Mesenteric fat pad (tissue), 1 donor: ENCODE results near the gene RPS21. TPM values are rescaled to one million over a fixed set of nuclear protein-coding genes. Genes with fewer than 3 reads are reported as not detected.

ENCODE experiments used
- DNase-seq: peaks from one replicate; pipeline ENCODE4 v3.0.0-alpha.2; 2020; ENCODE audit warnings: low spot score
- total RNA-seq: library from RNA; stranded (reverse); fragmentation: NEBNext Ultra II Directional; extraction: Animal tissue kit (Norgen Biotek cat#: 25700); gene quantifications from one replicate; pipeline ENCODE4 v1.2.1, GENCODE V29; 2021
- donor health status: DM: yes; HTN: yes; CAD: no.

RPS21 gene
- total RNA-seq, 1 donor from 2014 or later, result 856 TPM

- no peak for DNase-seq
These were observed 9.8 kb upstream of the RPS21 start for GRCh38 chr20:62377064-62377461.

- no peak for DNase-seq
These were observed 9.2 kb upstream of the RPS21 start for GRCh38 chr20:62377615-62378178.

- no peak for DNase-seq
These were observed 8.7 kb upstream of the RPS21 start for GRCh38 chr20:62378215-62378614.

GRCh38 chr20:62381202-62381797, 5.6 kb upstream of the RPS21 start:
- no peak for DNase-seq

- no peak for DNase-seq
These were observed 5.1 kb upstream of the RPS21 start for GRCh38 chr20:62381842-62382241.

- DNase-seq, result no peak
These were observed 4.4 kb upstream of the RPS21 start for GRCh38 chr20:62382306-62383198.

- DNase-seq, result no peak
These were observed 463 bp downstream of the RPS21 start for GRCh38 chr20:62387219-62387913.

- no peak for DNase-seq
These were observed 1.2 kb downstream of the RPS21 start for GRCh38 chr20:62387933-62388635.

- DNase-seq, result no peak
These were observed 2.1 kb downstream of the RPS21 start for GRCh38 chr20:62388839-62389600.

GRCh38 chr20:62389601-62390087, 2.7 kb downstream of the RPS21 start:
- DNase-seq, result no peak

GRCh38 chr20:62390317-62391164, 3.6 kb downstream of the RPS21 start:
- DNase-seq, result no peak

GRCh38 chr20:62391165-62392076, 4.5 kb downstream of the RPS21 start:
- no peak for DNase-seq

GRCh38 chr20:62392077-62392418, 5.1 kb downstream of the RPS21 start:
- DNase-seq, result no peak

GRCh38 chr20:62392621-62393334, 5.9 kb downstream of the RPS21 start:
- no peak for DNase-seq

GRCh38 chr20:62393335-62393665, 6.4 kb downstream of the RPS21 start:
- no peak for DNase-seq

GRCh38 chr20:62393830-62394229, 6.9 kb downstream of the RPS21 start:
- DNase-seq, result no peak
